Measurements from ENCODE around the gene TRMO. TPM values are rescaled to one million over a fixed set of nuclear protein-coding genes. Genes with fewer than 3 reads are reported as not detected.
A peak's percentile ranks its signal among the peaks of the same experiment; 100 is the strongest.

The TRMO gene
- total RNA-seq, 1 donor, result 23.9 TPM

DNA sequence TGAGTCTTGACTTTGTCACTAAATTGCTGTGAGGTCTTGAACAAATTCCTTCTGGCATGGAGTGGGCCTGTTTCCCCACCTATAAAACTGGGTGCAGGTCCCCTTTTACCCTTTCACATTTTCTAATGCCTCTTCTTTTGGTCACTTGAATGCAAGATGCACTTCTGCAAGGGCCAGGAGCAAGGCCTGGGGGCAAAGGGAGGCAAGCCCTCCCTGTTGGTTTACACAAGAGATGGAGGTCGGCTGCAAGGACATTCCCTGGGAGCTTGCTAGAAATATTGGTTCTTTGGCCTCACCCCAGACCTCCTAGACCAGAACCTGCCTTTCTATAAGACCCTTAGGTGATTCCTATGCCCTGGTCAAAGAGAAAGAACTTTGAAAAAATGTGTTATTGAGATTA is 63.5 kb downstream of the TRMO start:
- H3K4me1 ChIP-seq (ENCODE audit: insufficient read depth, low read length), result no peaks in the 10 kb centered on the region
- H3K27me3 ChIP-seq (ENCODE audit: insufficient read depth, low read length), result peaks cover 97% of the 10 kb centered on the region
- no peak for TF ChIP-seq CTCF (IDR thresholded peaks at IDR 0.05; ENCODE audit: extremely low read depth, low read depth, low read length)

GRCh38 chr9:97858393-97858713 is 63.9 kb downstream of the TRMO start:
- TF ChIP-seq CTCF (IDR thresholded peaks at IDR 0.05; ENCODE audit: extremely low read depth, low read depth, low read length), result no peak
- Histone ChIP-seq H3K9me3 (ENCODE audit: low read depth, low read length) (no peaks in the 10 kb centered on the region), H4K20me1 (ENCODE audit: insufficient read depth, low read length) (no peaks in the 10 kb centered on the region), H3K4me1 (ENCODE audit: insufficient read depth, low read length) (no peaks in the 10 kb centered on the region), H3K27ac (ENCODE audit: low read depth, low read length) (no peak overlapping the region), H2AFZ (ENCODE audit: low read length) (no peak overlapping the region), H3K27me3 (ENCODE audit: insufficient read depth, low read length) (peaks cover 96% of the 10 kb centered on the region), H3K79me2 (ENCODE audit: insufficient read depth, low read length) (no peaks in the 10 kb centered on the region), H3K4me3 (ENCODE audit: insufficient read depth, low read length) (no peak overlapping the region), H3K36me3 (ENCODE audit: insufficient read depth, low read length) (no peaks in the 10 kb centered on the region), H3K4me2 (ENCODE audit: insufficient read depth, low read length) (no peak overlapping the region)
- DNase-seq (ENCODE audit: insufficient read length, low spot score, missing footprints), result peak; percentile 27

More for the DNA sequence above, 63.5 kb downstream of the TRMO start:
- H3K79me2 ChIP-seq (ENCODE audit: insufficient read depth, low read length), result no peaks in the 10 kb centered on the region
- no peaks in the 10 kb centered on the region for H3K36me3 ChIP-seq (ENCODE audit: insufficient read depth, low read length)
- DNase-seq (ENCODE audit: insufficient read length, low spot score, missing footprints), result peak; percentile 59
- H3K4me3 ChIP-seq (ENCODE audit: insufficient read depth, low read length), result no peak overlapping the region
- H2AFZ ChIP-seq (ENCODE audit: low read length), result no peak overlapping the region
- no peaks in the 10 kb centered on the region for H4K20me1 ChIP-seq (ENCODE audit: insufficient read depth, low read length)
- H3K27ac ChIP-seq (ENCODE audit: low read depth, low read length), result no peak overlapping the region
- H3K9me3 ChIP-seq (ENCODE audit: low read depth, low read length), result no peaks in the 10 kb centered on the region
- no peak overlapping the region for H3K4me2 ChIP-seq (ENCODE audit: insufficient read depth, low read length)

- Histone ChIP-seq H3K79me2 (ENCODE audit: insufficient read depth, low read length) (no peaks in the 10 kb centered on the region), H4K20me1 (ENCODE audit: insufficient read depth, low read length) (no peaks in the 10 kb centered on the region), H3K27ac (ENCODE audit: low read depth, low read length) (no peak overlapping the region), H3K27me3 (ENCODE audit: insufficient read depth, low read length) (peaks cover 95% of the 10 kb centered on the region), H3K36me3 (ENCODE audit: insufficient read depth, low read length) (no peaks in the 10 kb centered on the region), H3K9me3 (ENCODE audit: low read depth, low read length) (no peaks in the 10 kb centered on the region), H3K4me1 (ENCODE audit: insufficient read depth, low read length) (no peaks in the 10 kb centered on the region), H3K4me3 (ENCODE audit: insufficient read depth, low read length) (no peak overlapping the region), H2AFZ (ENCODE audit: low read length) (no peak overlapping the region), H3K4me2 (ENCODE audit: insufficient read depth, low read length) (no peak overlapping the region)
- DNase-seq (ENCODE audit: insufficient read length, low spot score, missing footprints), result peak; percentile 38
- TF ChIP-seq CTCF (IDR thresholded peaks at IDR 0.05; ENCODE audit: extremely low read depth, low read depth, low read length), result no peak
Observed at GRCh38 chr9:97857606-97858392, 64.5 kb downstream of the TRMO start.

DNA sequence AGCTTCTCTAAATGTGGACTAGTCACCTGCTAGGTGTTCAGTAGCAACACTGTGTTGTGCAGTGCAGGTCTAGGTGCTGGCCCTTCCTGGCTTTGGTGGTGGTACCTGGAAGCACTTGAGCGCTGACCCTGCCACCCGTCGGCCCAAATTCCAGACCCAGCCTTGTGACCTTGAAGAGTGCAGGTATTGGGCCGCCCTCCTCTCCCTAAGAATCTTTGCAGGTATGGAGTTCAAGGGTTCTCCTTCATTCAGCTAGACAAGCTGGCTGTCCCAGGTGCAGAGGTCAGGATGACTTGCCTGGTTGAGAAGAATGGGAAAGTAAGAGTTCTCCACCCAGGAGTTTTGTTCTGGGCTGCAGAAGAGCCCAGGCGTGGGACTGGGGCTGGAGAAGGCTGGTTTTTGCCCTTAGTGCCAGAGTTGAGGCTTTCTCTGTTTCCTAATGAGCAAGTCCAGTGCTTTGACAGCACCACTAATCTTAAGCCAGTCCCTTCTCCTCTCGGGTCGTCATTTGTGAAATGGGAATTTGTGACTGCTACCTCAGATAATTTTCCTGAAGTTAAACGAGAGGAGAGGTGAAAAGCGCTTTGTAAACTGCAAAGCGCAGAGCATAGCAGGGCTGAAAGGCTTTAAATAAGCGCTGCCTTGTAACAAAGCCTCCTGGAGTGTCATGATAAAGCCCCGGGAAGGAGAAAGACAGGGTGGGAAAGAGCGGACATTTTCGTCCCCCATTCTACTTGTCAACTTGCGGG is 65.3 kb downstream of the TRMO start:
- peak; percentile 45 for DNase-seq (ENCODE audit: insufficient read length, low spot score, missing footprints)
- Histone ChIP-seq H3K4me3 (ENCODE audit: insufficient read depth, low read length) (no peak overlapping the region), H3K36me3 (ENCODE audit: insufficient read depth, low read length) (no peaks in the 10 kb centered on the region), H3K4me2 (ENCODE audit: insufficient read depth, low read length) (no peak overlapping the region), H2AFZ (ENCODE audit: low read length) (no peak overlapping the region), H3K27ac (ENCODE audit: low read depth, low read length) (no peak overlapping the region), H3K79me2 (ENCODE audit: insufficient read depth, low read length) (no peaks in the 10 kb centered on the region), H3K4me1 (ENCODE audit: insufficient read depth, low read length) (no peaks in the 10 kb centered on the region), H3K27me3 (ENCODE audit: insufficient read depth, low read length) (peaks cover 95% of the 10 kb centered on the region), H4K20me1 (ENCODE audit: insufficient read depth, low read length) (no peaks in the 10 kb centered on the region), H3K9me3 (ENCODE audit: low read depth, low read length) (no peaks in the 10 kb centered on the region)
- no peak for TF ChIP-seq CTCF (IDR thresholded peaks at IDR 0.05; ENCODE audit: extremely low read depth, low read depth, low read length)

Data from osteoblast (primary cell).